Nucleus accumbens (tissue), 56 donors: ENCODE data around the gene IZUMO1.
"Not testable (repeated sequence)": the region's sequence is repeated elsewhere in the genome, so short reads cannot be mapped to it uniquely, and the experiment has no call there.

Source experiments
- DNase-seq, 56 donors: peaks; one replicate each; lab custom pipeline; 2025; lab: John Stamatoyannopoulos, UW

The IZUMO1 gene

DNA sequence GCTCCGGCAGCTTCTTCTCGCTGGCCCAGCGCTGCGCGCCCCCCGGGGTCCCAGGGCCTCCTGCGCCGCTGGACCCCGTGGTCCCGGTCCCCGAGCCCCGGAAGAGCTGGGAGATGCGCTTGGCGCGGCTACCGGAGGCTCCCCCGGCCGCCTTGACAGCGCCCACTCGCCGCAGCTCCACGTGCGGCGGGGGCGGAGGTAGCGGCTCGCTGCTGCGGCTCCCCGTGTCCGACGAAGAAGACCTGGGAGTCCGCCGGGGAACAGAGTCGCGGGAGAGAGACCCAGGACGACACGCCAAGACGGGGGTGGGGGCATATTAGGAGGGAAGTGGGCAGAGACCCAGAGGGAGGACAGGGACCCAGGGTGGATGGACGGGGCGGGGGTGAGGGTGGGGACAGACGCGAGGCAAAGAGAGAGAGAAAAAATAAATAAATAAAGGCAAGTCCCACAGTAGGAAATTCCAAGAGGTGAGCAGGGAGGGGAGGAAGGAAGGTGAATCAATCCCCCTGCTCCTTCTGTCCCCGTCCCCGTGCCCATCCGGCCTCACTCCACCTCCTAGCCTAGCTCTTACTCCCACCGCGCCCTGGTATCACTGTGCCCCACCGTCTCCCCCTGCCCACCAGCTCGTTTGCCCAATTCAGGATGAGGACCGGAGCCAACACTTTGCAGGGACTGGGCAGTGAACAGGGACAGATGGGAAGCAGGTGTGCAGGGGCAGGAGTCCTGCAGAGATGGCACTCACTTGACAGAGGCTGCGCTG lies 7.1 kb downstream of the IZUMO1 start:
- DNase-seq: peak in 1 of 56 donors; percentile 24

DNA sequence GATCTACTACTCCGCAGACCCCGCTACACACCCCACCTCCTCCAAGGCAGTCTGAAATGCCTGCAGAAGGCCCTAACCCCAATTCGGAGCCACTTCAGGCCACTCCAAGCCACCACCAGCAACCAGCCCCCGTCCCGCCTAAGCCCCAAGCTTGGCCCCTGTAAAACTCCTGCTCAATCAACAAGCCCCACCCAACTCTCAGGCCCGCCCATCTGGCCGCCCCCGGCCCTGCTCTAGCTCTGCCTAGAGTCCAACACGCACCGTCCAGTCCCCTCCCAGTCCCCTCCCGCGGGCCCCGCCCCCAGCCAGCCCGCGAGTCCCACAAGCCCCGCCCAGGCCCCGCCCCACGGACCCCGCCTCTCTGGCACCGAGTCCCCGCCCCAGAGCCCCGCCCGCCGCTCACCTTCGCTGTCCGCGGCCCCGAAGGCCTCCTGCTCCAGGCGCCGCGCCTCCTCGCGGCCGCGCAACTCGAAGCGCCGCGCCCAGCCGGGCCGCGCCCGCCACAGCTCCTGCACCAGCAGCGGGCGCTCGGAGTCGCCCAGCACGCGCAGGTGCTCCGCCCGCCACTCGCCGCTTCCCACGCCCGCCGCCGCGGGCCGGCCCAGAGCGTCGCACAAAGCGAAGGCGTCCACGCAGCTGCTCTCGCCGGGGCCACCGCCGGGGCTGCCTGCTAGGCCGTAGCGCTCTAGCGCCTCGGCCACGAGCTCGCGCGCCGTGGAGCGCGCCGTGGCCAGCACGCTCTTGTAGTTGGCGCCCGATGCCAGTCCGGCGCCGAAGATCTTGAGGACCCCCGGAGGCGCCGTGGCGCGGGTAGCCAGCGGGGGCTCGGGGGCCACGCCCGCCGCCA lies 7.9 kb downstream of the IZUMO1 start:
- DNase-seq: peak in 55 of 56 donors; percentile 10 to 90 (median 68)

DNA sequence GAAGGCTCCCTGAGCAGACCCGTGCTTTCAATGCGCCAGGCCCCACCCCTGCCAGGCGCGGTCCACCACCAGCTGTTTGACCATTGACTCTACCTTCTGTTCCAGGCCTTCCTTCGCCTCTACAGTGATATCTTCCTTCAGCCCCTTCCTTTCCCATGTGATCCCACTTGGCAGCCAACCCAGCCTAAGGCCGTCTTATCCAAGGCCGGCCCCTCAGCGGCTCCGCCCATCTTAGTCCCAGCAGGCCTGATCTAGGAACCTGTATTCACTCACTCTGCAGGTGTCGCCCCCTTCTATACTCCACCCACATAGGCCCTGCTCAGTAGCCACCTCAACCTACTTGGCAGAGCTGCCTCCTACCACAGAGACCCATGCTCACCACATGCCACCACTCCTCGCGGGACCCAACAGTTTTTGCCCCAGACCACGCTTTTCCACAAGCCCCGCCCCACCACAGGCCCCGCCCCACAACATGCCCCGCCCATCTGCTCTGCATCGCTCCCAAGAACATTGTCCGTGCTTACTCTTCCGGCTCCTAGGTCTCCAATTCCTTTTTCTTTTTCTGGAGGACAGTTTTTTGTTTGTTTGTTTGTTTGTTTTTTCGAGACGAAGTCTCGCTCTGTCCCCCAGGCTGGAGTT lies 9.2 kb downstream of the IZUMO1 start:
- DNase-seq: no peak

DNA sequence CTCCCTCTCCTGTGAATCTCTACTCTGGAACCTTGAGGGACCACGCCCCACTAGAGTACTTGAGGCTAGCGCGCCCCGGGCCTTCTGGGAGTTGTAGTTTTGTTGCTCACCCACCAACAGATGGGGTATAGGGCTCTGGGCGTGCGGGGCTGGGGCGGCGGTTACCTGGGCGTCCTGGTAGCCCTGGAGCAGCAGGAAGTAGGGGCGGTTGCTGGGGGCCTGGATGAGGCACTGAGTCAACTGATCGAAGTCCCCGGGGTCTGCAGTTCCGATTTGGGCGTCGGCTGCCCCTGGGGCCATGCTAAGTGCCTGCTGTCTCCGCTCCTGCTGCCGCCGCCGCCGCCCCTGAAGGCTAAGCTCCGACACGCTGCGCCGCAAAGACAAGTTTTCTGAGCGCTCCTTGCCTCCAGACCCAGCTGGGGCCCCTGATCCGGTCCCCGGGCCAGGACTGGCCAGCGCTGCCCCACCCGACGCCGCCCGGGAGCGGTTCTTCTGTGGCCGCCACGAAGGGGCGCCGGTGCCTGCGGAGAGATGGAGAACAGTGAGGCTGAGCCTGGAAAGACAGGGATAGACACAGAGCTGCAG lies 11.6 kb downstream of the IZUMO1 start:
- no peak for DNase-seq

DNA sequence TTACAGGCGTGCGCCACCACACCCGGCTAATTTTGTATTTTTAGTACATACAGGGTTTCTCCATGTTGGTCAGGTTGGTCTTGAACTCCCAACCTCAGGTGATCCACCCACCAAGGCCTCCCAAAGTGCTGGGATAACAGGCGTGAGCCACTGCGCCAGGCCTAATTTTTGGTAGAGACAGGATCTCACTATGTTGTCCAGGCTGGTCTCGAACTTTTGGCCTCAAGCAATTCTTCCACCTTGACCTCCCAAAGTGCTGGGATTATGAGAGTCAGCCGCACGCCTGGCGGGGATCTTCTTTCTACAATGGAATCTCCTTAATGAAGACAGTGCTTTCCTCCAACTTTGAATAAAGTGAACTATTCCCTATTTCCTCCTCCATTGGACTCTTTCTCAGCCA lies 12.1 kb downstream of the IZUMO1 start:
- no peak for DNase-seq

DNA sequence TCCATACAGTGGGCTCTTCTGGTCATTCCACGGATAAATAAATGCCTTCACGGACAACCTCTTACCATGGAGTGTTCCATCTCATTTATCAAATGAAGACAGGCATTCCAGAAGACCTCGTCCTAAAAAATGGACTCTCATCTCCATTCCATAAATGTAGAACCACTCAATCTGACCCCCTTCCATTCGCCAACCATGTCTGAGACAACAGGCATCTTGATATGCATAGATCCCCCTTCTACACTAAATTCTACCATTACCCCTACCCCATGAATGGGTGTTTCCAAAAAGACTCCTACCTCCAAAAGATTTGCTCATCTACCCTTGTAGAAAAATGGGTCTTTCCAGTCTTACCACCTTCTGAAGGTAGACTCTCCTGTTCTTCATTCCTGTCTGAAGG lies 15.3 kb downstream of the IZUMO1 start:
- DNase-seq: no peak

DNA sequence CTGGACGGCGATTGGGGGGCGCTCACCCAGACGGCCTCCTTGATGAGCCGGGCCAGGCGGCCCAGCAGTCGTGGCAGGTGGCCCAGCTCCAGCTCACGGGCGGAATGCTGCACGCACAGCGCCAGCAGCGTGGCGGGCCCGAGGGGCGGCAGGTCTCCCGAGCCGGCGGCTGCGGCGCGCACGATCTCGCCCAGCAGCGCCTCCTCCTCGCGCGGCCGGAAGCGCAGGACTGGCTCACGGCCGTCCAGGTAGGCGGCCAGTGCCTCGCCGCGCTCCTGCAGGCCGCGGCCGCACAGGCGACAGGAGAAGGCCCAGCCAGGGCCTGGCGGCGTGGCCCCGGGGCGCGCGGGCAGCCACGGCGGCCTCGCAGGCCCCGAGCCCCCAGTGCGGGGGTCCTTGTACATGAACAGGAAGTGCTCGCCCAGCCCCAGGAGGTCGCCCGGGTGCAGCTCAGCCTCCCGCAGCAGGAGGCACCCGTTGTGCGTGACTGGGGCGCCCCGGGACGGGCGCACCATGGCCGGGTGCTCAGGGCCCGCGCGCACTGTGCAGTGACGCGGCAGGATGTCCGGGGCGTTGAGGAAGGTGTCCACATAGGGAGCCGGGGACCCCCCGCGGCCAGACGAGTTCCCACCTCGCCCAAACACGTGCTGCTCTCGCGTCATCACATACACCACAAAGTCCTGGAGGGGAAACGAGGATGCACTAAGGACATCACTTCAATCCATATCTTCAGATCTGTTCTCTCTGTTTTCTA lies 17.6 kb downstream of the IZUMO1 start:
- no peak for DNase-seq

DNA sequence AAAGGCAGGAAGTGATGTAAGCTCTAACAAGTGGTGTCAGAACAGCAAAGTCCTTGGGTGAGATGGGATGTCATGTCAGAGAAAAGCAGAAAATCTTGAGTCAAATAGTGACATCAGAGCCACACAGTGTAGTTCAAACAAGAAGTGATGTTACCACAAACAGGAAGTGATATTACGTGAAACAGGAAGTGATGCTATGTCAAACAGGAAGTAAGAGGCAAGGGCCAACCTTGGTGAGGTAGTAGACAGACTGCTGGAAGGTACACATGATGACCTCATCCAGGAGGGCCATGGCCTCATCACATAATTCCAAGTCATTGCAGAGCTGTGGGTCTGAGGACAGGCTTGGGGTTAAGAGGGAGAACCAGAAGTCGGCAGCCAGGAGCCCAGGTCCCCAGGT lies 20.2 kb downstream of the IZUMO1 start:
- no peak for DNase-seq

DNA sequence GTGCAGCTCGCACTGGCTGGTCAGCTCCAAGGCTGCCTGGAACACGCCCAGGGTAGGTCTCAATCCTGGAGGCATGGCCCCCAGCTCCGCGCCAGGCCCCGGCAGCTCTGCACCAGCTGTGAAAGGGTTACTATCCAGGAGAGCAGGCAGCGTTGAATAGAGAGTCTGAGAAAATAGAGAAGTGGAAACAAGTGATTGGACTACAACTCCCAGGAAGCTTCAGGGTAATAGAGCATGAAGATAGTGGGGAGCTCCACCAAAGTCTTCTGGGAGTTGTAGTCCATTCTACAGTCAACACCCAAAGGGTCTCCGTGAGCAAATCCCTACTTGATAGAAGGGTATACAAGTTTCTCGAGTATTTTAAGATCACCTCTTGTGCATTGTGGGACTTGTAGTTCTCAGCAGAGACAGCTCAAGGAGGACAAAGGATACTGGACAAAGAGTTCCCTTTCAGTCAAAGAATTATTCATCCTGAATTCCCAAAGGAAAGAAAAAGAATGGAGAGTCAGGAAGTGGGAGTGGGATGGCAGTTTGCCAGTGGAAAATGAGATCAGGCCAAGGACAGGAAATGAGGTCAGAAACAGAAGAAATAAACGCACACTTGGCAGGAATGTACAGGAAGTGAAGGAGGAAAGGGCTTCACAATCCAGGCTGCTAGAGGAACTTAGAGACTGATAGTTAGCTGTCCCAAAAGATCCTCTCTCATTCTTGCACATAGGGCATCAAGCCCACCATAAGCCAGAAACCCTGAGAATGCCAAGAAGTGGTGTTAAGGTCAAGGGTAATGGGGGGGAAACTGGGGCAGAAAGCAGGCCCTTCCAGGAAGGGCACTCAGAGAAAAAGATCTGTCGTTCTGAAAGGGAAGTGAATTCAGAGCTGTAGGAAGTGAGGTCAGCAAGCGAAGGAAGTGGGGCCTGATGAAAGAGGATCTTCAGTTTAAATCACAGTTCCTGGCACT lies 21.6 kb downstream of the IZUMO1 start:
- peak in 13 of 56 donors; percentile 5 to 45 (median 19) for DNase-seq

DNA sequence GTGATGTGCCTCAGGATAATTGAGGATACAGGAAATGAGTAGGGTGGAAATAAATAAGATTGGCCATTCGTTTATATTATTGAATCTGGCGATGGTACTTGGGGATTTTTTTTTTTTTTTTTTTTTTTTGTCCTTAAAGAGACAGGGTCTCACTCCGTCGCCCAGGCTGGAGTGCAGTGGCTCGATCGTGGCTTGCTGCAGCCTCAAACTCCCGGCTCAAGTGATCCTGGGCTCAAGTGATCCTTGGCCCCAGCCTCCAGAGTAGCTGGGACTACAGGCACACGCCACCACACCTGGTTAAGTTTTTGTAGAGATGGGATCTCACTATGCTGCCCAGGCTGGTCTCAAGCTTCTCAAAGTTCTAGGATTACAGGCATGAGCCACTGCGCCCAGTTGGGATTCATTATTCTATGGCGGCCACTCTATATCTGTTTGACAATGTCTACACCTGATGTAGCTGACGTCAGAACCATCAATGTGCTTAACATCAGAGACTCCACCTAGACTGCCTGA lies 24.5 kb downstream of the IZUMO1 start:
- no peak for DNase-seq

DNA sequence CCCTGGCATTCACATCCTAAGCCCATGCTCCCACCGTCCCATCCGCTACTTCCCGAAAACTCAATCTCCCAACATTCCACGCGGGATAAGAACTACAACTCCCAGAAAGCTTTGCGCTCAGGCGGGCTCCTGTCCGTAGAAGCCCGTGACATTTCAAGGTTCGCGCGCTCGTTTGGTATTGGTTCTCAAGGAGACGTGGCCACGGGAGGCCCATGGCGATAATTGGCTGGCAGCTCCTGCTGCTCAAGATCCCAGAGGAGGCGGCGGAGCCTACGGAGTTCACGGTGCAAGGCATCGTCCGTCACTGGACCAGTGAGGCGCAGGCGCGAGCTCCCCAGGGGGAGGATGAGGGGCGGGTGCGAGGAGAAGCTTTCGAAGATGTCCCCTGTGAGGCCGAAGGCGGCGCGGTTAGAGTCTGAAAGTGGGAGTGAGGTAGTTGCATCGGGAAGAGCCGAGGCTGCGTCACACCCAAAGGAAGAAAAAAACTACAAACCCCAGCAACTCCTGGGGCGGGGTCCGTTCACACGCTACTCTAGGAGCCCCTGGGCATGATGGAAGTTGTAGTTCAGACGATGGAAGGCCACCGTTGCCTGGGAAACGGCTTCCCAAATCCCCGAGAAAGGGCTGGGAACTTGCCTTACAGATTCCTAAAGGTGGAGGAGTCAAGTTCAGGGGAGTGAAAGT lies 26.0 kb downstream of the IZUMO1 start:
- DNase-seq: peak; percentile 84 to 100 (median 98)

DNA sequence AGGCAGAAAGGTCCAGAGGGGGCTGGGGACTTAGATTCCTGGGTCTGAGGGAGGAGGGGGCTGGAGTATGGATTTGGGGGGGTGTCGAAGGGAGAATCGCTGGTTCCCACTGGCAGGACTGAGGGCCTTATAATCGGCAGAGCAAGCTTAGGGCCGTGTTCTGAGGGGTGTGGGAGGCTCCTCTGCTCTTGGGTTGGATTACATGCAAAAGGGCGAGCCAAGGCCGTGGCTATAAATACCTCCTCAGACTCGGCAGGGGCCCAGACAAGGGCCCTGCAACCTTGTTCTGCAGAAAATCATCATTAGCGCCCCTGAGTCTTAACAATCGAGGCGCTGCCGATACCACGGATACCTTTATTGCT lies 26.5 kb downstream of the IZUMO1 start:
- DNase-seq: no peak

DNA sequence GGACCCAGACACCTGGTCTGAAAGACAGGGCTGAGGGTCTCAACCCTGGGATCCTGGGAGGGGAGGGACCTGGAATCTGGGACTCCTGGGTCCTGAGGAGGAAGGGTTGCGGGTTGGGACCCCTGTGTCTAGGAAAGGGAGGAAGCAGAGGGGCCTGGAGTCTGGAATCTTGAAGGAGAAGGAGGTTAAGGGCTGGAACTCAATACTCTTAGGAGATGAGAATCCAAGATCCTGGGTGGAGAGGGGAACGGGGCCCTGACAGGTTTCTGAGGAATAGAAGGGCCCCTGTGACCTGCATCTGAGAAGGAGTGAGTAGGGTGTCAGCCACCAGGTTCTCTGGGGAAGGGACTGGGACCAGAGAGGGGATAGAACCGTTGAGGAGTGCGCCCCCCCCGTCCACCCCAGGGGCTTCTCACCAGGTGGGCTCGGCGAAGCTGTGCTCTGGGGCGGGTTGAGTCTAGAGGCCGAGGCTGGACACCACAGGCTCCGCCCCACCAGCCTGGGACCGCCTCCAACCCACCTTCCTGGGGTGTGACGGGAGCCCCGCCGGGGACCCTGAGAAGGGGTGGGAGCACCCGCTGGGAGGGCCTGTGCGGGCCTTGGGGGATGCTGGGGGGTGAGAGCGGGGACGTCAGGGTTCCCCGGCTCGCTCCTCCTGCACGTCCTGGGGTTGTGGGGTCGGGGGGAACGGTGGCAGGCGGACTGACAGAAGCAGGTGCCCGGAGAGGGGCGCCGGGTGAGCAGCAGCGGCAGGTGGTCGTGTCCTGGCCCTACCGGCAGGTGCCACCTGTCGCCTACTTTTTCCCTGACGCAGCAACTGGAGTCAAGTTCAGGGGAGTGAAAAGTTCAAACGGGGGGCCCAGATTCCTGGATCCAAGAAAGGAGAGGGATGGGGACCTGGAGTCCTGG lies 27.2 kb downstream of the IZUMO1 start, which contains the start of gene MAMSTR:
TSS of gene MAMSTR (minus strand) at position 463 of the 909 bp plus-strand sequence. CDS start 694 bp downstream, outside the sequence.
- no peak for DNase-seq

DNA sequence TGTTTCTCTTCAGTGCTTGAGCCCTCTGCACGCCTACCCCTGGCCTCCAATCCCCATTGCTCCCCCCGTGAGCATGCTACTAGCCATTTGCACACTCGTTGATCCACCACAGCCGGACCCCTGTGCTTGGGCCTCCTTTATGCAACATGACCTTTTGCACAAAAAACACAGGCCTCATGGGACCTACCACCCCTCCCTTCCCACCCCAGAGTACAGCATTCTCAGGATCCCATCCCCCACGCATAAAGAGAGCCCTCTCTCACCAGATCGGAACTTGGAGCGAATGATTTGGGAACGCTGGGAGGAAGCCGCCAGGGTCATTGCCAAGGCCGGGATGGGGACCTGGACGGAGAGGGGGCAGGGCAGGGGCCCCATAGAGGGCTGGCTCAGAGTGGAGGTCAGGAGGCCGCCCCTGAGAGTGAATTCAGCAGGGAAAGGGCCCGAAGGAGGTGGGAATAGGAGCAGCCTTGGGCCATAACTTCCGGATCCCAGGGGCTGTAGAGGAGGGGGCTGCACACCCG lies 27.9 kb downstream of the IZUMO1 start:
- no peak for DNase-seq

DNA sequence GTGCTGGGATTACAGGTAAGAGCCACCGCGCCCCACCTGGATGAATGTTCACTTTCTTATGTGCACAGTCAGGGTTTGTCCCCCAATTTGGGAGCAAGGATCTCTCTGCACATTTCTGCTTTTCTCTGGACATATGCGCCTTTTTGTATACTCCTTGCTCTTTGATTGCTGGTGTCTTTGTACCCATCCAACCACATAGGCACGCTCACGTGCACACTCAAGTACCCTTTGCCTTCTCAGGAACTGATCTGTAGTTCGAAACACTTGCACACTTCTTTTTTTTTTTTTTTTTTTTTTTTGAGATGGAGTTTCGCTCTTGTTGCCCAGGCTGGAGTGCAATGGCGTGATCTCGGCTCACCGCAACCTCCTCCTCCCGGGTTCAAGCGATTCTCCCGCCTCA lies 28.6 kb downstream of the IZUMO1 start:
- not testable (repeated sequence) for DNase-seq

DNA sequence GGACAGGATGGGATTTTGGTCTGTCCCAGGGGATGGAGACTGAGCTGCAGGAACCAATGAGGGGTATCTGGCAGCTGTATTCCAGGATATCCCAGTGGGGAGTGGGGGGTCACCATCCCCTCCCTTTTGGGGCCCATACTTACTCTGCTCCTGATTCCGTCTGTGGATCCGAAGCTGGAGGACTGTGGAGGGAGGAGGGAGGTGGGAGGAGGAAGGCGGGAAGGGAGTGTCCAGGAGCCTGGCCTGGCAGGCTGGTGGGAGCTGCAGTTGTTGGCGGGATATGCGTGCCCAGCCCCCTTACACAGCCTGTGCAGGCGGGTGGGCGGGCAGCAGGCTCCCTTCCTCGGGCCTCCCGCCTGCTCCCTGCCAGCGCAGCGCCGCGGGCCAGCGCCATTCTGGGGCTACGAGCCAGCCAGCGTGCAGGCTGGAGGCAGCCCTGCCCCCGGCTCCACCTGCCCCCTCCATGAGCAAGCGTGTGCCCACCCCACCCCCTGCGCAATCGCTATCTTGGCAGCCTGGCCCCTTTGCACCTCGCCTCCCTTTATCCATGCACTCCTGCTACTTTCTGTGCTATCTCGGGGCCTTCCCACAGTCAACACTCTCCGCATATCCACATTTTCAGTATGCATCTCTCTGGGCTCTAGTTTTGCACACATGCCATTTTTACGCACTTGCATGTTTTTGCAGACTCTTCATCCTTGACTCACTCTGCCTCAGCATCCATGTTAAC lies 30.0 kb downstream of the IZUMO1 start:
- DNase-seq: peak in 48 of 56 donors; percentile 8 to 76 (median 44)
